ENCODE measurements around the gene CELA2A. TPM values are rescaled to one million over a fixed set of nuclear protein-coding genes. Genes with fewer than 3 reads are reported as not detected.

CELA2A gene
- total RNA-seq, 4 donors from 2014 or later = not detected

DNA sequence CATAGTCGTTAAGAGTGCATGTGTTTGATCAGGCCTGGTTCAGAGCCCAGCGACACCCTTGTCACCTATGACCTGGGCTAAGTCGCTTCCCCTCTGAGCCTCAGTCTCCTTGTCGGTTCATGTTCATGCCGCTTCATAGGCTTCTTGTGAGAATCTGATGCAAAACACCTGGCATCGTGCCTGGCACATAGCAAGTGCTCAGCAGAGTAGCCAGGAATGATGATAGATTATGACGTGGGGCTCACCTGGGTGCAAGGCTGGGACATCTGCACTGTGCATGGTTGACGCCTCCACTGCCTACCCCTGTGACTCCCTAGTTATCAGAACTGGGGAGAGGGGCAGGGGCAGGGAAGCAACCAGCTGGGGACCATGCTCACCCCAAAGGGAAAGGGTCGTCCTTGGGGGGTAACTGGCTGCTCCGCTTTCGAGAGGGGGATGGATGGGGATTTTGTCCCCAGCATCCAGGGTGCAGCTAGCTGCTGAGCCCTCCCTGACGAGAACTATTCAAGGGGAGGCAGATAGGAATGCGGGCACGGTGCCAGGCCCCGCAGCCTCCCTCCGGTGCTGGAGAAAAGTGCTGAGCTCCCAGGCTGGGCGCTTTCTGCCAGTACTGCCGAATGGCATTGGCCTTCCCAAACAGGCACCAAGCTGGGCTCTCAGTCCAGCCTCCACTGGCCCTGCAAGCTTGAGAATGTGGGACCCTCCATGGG, 37.6 kb upstream of the CELA2A start:
- TF ChIP-seq, protein P1, sequence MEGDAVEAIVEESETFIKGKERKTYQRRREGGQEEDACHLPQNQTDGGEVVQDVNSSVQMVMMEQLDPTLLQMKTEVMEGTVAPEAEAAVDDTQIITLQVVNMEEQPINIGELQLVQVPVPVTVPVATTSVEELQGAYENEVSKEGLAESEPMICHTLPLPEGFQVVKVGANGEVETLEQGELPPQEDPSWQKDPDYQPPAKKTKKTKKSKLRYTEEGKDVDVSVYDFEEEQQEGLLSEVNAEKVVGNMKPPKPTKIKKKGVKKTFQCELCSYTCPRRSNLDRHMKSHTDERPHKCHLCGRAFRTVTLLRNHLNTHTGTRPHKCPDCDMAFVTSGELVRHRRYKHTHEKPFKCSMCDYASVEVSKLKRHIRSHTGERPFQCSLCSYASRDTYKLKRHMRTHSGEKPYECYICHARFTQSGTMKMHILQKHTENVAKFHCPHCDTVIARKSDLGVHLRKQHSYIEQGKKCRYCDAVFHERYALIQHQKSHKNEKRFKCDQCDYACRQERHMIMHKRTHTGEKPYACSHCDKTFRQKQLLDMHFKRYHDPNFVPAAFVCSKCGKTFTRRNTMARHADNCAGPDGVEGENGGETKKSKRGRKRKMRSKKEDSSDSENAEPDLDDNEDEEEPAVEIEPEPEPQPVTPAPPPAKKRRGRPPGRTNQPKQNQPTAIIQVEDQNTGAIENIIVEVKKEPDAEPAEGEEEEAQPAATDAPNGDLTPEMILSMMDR (IDR thresholded peaks at IDR 0.05; ENCODE audit: low read depth) = no peak

DNA sequence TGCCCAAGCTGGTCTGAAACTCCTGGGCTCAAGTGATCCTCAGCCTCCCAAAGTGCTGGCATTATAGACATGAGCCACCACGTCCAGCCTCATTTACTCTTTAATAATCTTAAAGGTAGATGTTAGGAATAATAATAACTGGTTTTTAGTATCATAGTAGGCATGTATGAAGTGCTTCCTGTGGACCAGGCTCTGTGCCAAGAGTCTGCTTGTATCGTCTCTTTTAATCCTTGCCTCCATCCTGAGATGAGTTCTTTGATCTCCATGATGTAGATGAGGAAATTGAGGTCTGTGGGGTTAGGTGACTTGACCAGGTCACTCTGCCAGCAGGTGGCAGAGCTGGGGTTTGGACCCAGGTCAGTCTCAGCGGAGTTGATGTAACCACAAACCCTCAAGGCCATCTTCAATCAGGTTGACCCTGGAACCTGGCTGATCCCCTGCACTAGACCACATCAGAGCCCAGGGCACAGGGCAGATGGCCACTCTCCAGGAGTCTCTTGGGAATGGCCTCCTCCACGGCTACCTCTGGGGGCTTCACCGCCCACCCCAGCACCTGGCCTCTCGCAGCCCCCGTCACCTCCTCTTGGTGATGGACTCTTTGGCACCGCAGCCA, 35.6 kb upstream of the CELA2A start:
- TF ChIP-seq, protein P1 (IDR thresholded peaks at IDR 0.05; ENCODE audit: low read depth) = no peak

DNA sequence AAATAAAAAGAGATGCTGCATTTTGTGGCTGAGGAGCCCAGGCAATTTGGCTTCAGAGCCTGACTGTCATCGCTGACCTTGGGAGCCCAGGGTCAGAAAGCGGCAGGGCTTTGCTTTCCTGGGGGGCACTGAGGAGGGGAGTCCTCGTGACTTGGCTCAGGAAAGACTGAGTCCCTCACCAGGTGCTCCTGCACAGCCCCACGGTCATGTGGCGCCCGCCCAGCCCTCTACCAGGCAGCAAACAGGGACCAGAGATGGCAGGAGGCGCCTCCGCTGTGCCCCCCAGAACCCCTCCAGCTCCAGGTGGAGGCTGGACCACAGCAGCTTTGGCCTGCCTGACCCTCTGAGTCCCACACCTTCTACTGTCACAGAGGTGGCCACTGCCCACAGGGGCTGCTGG, 33.7 kb upstream of the CELA2A start:
- TF ChIP-seq, protein P1 (IDR thresholded peaks at IDR 0.05; ENCODE audit: low read depth) = no peak

DNA sequence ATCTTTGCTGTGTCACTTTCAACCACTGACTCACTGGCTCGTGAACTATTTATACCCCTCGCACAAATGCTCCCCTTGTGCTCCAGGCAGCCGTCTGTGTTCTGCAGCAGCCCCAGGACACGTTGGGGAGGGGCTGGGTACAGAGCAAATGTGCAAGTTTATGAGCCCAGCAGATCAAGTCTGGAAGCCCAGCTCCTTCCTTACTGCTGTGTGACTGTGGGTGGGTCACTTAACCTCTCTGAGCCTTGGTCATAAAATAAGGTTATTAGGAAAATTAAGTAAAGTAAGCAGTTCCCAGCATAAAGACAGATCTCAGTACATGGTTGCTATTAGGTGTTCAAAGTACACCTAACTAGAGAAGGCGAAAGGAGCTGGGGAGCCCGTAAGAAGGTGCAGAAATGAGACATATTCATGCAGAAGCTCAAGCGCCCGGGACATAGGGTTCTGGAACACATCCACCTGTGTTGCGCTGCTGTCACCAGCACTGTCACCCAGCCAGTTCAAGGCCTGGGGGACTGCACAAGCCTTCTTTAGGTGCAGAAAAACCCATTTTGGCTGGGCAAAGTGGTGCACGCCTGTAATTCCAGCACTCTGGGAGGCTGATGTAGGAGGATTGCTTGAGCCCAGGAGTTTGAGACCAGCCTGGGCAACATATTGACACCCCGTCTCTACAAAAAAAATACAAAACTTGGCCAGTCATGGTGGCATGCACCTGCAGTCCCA, 33.0 kb upstream of the CELA2A start:
- TF ChIP-seq, protein P1 (IDR thresholded peaks at IDR 0.05; ENCODE audit: low read depth) = no peak

DNA sequence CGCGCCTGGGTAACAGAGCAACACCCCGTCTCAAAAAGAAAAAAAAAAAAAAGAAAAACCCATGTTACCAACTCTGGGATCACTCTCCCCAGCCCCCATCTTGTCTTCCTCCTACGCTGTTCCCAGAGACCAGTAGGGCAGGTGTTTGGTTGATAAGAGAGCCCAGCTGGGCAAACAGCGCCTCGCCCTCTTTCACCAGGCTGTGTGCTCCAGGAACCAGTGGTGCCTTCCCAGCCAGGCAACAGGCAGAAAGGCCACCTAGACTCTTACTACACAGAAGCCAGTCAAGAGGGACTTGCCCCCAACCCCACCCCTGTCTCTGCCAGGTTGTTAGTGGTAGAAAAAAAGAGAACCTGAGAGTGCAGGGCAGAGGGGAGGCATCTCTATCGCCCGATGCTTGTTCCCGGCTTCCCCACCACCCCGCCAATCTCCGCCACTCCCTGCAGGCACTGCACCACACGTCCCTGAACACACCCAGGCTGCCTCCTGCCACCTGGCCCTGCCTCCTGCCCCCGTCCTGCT, 32.3 kb upstream of the CELA2A start:
- TF ChIP-seq, protein P1 (IDR thresholded peaks at IDR 0.05; ENCODE audit: low read depth) = no peak

DNA sequence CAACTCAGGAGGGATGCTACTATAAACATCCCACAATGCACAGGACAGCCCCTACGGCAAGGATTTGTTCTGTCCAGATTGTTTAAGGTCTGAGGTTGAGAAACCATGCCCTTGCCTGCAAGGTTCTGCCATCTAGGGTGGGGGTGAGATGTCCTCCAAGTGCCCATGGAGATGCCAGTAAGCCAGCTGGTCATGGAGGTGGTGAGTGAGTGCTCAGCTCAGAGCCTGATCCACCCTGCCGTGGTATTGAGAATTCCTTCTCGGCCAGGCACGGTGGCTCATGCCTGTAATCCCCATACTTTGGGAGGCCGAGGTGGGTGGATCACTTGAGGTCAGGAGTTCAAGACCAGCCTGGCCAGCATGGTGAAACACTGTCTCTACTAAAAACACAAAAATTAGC, 31.6 kb upstream of the CELA2A start:
- TF ChIP-seq, protein P1 (IDR thresholded peaks at IDR 0.05; ENCODE audit: low read depth) = no peak

DNA sequence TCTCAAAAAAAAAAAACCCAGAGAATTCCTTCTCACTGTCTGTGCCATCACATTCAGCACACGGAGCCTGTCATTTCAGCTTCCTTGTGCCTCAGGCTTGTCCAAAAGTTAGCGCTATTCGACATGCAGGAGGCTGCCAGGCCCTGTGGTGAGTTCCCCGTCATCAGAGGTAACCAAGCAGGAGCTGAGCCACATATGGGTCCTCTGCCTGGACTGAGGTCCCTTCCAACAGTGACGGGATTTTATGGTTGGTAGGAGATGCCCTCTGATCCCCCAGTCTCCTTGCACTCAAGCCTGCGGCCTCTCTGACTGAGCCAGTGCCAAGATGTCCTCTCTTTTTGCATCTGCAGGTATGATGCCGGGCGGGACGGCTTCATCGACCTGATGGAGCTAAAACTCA, 31.0 kb upstream of the CELA2A start:
- TF ChIP-seq, protein P1 (IDR thresholded peaks at IDR 0.05; ENCODE audit: low read depth) = no peak
